Stimulated activated CD4-positive, alpha-beta T cell treated with anti-CD3 and anti-CD28 coated beads, Interleukin-4, amount 100 ng/mL, for 24 hours (primary cell): ENCODE data around the gene NUMA1.

ENCODE experiments used
- DNase-seq: peaks from one replicate; pipeline ENCODE4 v3.0.0-alpha.2; 2020

Gene NUMA1

GRCh38 chr11:72014761-72015320 lies 65.5 kb downstream of the NUMA1 start:
- DNase-seq: no peak

GRCh38 chr11:72013765-72014711 lies 66.3 kb downstream of the NUMA1 start:
- DNase-seq: no peak

GRCh38 chr11:72012897-72013721 lies 67.2 kb downstream of the NUMA1 start:
- no peak for DNase-seq

GRCh38 chr11:72012091-72012630 lies 68.2 kb downstream of the NUMA1 start:
- DNase-seq: no peak

- no peak for DNase-seq
These were observed 69.7 kb downstream of the NUMA1 start for GRCh38 chr11:72010529-72011233.

GRCh38 chr11:72009156-72009555 lies 71.2 kb downstream of the NUMA1 start:
- DNase-seq: no peak

GRCh38 chr11:72008728-72009127 lies 71.6 kb downstream of the NUMA1 start:
- DNase-seq: no peak

GRCh38 chr11:72007587-72007986 lies 72.8 kb downstream of the NUMA1 start:
- no peak for DNase-seq

- no peak for DNase-seq
These were observed 73.3 kb downstream of the NUMA1 start for GRCh38 chr11:72007089-72007476.

GRCh38 chr11:72006309-72007088 lies 73.8 kb downstream of the NUMA1 start:
- no peak for DNase-seq

- no peak for DNase-seq
These were observed 74.7 kb downstream of the NUMA1 start for GRCh38 chr11:72005347-72006260.

- no peak for DNase-seq
These were observed 75.6 kb downstream of the NUMA1 start for GRCh38 chr11:72004515-72005346.

- no peak for DNase-seq
These were observed 76.6 kb downstream of the NUMA1 start for GRCh38 chr11:72003776-72004171.

- no peak for DNase-seq
These were observed 77.2 kb downstream of the NUMA1 start for GRCh38 chr11:72002841-72003775.

- DNase-seq: no peak
These were observed 78.3 kb downstream of the NUMA1 start for GRCh38 chr11:72001834-72002591.

- no peak for DNase-seq
These were observed 79.1 kb downstream of the NUMA1 start for GRCh38 chr11:72001285-72001684.

- no peak for DNase-seq
These were observed 80.0 kb downstream of the NUMA1 start for GRCh38 chr11:72000202-72000867.
